ENCODE measurements around the gene TAF1C.

TAF1C gene

DNA sequence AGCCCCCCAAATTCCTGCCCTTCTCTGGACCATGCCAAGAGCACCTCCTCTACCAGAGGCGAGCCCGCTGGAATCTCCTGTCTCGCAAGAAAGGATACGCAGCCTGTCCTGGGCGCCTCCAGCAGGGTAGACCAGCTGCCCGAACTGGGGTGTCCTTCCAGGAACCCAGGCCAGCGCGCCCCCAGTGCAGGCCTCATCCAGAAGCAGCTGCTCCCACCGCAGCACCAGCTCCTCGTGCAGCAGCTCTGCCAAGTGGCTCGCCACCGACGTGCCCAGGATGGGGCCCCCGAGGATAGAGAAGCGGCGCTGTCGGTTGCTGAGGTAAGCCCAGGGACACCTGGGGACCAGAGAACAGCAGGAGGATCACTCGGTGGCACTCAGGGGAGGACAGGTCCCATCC, 4.8 kb downstream of the TAF1C start:
- no peak for DNase-seq

DNA sequence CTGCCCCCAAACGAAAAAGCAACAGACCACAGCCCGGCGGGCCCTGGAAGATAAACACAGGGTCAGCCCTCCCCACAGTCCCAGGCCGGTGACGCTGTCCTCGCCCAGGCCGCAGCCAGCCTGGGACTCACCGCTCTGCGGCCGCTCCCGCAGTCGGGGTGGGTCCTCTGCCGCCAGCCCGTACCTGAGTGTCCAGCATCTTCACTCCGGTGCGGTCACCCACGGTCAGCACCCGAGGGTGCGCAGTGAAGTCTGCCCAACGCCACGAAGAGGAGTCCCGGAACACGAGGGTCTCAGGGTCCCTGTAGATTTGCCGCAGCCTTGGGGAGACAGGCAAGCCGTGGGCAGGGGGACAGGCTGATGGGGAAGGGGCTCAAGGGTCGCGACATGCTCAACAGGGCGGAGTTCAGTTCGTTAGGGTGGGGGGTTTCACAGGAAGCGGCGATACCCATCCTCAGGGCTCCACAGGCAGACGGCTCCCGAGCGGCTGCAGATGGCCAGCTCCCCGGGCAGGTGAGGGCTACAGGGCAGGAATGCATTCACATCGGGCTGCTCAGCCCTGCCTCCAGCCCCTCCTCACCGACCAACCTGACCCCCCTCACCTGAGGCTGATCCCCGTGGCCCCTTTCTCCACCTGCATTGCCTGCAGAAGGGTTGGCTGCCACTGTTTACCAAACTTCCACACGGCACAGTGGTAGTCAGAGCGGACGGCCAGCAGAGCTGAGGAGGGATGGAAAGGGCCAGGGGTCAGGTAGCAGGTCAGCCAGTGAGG, 5.5 kb downstream of the TAF1C start:
- no peak for DNase-seq

DNA sequence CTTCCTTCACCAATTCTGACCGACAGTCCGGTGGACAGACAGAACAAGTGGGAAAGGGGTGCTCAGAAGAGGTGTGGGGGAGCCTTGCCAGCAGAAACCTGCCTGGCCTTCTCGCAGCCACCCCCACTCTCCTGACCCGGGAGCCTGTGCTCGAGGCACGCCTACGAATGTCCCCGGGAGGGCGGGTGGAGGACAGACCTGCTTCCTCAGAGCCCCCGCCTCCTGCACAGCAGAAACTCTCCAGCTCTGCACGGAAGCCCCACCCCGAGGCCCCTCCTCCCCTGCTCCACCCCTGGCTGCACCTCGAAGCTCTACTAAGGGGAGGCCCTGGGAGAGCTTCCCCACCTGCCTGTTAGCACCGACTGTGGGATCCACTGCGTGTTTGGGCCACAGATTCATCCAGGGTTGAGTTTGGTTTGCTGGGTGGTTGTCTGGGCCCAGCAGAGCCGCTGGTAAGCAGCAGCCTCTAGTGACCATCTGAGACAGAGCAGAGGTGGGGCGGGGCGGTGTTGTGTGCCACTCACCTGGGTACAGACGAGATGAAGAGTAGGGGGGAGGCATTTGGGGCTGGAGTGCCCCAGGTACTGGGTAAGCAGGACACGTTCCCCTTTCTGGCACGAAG, 6.2 kb downstream of the TAF1C start:
- no peak for DNase-seq

DNA sequence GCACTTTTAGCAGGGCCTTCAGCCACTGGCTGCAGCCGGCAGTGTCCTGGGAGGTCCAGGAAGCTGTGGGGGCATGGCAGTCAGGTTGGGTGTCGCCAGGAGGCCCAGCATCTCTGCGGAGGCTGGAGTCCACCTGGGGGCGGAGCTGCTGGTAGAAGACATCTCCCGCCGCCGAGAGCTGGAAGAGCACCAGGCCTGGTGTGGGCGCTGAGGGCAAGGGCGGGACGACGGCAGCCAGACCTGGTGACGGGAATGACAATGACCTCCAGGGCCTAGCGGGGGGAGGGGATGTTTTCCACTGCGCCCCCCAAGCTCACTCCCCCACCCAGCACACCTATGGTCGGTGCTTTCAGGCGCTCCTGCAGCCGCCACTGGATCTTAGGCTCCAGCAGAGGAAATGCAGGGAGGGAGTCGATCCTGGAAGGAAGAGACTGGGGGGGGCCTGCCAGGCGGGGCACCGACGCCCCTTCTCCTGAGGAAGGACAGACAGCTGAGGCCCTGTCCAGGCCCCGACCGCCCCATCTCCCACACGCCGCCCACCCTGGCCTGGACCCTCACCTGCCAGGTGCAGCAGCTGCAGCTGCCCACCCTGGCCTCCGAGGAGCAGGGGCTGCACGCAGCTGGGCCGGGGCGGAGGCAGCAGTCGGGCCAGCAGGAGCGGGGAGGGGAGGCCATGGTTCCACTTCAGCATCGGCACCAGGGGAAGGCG, 7.1 kb downstream of the TAF1C start:
- no peak for DNase-seq

DNA sequence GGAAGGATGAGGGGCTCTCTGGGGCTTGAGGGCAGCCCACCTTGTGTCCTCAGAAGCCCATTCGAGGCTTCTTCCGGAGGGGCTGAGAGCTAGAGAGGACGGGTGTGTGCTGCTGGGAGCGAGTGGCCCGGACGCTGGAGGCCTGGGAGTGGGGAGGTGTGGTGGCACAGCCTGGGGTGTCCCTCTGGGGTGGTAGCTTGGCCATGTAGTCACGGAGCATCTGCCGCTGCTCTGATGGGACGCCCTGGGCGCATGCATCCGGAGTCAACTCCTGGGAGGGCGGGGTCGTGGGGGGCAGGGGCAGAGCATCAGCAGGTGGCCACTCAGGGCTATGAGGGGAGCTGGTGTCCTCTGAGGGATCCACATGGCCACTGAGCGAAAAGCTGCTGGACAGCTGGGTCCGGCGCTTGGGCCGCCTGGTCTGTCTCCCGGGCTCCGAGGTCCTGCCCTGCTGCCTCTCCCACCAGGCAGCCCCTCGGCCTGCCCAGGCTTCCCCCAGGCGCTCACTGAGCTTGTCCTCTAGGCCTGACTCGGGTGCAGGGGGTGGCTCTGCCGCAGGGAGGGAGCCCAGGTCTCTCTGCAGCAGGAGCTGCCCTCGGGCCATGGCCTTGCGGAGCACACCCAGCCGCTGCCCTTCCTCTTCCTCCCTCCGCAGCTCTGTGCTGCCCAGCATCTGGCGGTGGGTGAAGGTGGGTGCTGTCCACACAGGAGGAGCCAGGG, 7.8 kb downstream of the TAF1C start:
- DNase-seq = no peak

DNA sequence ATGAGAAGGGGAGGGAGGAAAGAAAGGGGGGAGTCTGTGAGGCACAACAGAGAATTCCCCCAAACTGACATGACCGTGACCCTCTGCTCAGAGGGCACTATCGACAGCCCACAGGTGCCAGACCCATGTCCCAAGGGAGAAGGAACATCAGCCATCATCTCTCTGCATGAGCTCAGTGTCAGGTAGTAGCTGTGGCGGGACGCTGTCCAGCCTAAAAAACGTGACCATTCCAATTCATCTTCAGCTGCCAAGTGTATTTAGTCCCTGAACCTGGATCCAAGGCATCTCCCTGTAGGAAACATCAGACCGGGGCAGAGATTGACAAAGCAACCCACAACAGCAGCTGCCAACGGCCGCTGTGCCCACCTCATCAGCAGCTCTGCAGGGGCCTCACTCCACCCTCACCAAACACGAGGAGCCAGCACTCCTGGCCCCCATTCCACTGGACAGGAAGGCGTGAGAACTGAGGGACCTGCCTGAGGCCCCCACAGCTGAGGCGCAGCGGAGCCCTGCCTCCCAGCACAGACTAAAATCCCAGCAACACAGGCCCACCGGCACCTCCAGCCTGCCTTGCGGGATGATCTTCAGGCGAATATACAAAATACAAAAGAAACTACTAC, 8.6 kb downstream of the TAF1C start:
- DNase-seq = no peak

DNA sequence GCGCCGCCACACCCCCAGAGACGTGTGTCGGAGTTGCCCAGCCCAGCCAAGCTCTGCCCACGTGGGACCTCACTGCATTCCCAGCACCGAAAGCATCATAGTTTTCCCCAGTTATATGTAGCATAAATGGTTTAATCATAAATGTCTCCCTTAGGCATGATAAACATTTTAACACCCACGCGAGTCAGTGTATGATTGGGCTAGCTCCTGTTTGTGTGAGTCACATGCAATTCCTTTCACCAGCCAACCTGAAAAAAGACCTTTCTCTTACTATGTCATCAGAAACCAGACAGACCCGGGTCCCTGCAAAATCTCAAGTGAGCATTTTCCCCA, 9.2 kb downstream of the TAF1C start:
- DNase-seq = no peak

DNA sequence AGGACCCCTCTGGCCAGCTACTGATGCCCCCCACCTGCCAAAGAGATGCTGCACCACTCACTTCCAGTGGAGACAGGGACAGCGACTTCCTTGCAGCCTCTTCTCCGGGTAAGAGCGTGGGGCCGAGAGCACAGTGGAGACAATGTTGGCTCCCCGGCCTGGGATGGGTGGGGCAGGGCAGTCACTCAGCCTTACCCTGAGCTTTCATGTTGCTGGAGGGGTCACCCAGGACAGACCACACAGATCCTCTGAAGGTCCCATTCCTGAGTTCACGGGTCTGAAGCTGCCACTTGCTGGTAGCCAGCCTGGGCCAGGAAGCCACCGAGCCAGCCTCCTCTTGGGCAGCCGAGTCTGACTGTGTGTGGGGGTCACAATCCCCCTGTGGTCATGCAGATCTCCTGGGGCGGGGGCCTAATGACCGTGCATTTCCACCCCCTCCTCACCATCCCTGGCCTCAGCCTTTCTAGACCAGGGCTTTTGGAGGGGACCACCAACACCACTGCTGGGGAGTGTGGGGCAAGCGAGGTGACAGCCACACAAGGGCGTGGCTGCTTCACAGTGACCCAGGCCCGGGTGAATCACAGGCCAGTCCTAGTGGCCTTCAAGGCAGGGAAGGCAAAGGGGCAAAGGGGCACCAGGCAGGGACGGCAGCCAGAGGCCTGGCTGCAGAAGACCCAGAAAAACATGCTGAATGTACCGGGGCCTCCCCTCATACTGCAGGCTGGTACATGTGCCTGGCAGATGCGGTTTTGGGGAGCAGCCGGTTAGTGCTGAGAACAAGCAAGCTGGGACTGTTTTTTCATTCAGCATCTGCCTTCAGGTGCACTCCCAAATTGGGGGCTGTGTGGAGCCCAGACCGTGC, 10.4 kb downstream of the TAF1C start:
- no peak for DNase-seq

DNA sequence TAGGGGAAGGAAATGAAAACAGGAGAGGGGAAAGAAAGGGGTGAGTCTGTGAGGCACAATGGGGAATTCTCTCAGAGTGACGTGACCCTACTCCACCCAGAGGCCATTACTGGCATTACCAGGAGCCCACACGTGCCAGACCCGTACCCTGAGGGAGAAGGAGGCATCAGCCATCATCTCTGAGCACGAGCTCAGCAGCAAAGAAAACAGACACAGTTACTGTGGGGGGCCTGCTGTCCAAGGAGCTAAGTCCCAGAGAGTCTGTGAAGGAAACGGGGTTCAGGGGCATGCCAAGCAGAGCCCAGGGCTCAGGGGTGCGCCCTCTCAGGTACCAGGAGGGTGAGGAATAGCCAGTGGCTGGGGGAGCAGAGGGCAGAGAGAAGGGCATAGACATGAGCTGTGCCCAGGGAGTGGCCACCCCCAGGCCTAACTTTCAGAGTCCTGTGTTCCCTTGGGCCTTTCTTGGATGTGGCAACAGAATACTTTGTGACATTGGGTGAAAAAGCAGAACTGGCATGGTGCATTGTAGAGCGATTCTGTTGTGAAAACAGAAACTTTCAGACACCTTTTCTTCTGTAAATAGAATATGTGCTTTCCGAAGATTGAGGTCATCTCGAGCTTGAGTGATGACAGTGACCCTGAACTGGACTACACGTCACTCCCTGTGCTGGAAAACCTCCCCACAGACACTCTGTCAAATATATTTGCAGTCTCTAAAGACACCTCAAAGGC, 11.3 kb downstream of the TAF1C start:
- peak; percentile 14 to 64 for DNase-seq

DNA sequence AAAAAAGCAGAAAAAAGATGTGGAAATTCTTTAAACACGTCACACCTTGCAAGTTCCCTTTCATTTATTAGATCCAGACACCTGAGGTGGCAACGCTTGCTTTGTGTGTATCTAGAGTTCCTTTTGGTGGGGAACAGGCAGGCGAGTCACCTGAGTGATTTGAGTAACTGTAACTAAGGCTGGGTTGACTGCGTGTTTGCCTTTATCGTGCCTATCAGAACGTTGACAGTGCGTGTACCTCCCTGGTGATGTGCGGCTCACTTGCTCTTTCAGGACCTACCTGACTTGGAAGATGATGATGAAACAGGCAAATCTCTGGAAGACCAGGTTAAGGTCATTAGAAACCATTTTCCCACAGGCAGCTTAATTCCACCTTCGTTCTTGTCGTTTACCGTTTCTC, 12.5 kb downstream of the TAF1C start:
- DNase-seq = no peak

DNA sequence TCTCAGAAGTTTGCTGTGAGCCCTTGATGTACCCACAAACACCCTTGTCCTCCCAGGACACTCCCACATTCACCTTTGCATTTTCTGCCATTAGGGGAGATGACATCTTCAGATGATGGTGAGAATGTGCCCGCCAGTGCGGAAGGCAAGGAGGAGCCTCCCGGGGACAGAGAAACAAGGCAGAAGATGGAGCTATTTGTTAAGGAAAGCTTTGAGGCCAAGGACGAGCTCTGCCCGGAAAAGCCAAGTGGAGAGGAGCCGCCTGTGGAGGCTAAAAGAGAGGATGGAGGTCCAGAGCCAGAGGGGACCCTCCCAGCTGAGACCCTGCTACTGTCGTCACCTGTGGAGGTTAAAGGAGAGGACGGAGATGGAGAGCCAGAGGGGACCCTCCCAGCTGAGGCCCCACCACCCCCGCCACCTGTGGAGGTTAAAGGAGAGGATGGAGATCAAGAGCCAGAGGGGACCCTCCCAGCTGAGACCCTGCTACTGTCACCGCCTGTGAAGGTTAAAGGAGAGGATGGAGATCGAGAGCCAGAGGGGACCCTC, 17.0 kb downstream of the TAF1C start:
- no peak for DNase-seq

DNA sequence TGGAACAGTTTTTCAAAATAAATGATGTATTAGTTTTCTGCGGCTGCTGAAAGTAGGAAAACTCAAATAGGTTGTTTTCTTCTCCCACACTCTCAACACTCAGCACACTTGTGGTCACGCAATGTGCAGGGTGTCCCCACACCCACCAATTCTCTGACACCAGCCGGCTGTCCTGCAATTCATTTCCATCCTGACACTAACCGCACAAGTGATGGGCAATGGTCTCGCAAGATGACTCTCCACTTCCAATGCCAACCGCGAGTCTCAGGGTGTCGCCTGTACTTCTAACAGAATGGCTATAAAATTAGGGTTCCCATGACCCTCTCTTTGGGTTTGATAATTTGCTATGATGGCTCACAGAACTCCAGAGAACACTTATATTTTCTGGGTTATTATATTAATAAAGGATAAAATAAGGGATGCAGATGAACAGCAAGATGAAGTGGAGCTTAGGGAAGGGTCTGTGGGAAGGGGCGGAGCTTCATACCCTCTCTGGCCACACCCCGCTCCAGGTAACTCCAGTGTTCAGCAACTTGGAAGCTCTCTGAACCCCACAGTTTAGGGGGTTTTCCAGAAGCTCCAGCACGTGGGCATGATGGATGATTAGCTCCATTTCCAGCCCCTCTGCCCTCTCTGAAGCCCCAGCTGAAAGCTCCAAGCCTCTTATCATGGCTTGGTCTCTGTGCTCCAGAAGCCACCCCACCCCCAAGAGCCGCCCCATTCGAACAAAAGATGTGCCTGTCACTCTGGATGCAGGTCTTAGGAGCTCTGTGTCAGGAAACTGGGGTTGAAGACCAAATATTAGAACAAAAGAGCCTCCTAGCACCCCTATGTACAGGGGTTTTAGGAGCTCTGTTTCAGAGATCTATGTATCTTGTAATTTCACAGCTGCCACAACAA, 19.8 kb downstream of the TAF1C start:
- DNase-seq = no peak

DNA sequence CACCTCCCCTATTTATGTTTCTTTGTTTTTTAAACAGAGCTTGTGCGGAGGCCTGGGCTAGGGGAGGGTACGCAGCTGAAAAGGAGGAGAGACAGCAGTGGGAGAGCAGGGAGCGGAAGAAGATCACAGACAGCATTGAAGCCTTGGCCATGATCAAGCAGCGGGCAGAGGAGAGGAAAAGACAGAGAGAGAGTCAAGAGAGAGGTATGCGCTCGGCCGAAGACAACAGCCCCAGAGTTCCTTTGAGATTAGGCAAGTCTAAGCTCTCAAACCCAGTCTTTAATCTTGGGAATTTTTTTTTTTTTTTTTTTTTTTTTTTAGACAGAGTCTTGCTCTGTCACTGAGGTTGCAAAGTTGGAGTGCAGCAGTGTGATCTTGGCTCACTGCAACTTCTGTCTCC, 21.1 kb downstream of the TAF1C start:
- no peak for DNase-seq

DNA sequence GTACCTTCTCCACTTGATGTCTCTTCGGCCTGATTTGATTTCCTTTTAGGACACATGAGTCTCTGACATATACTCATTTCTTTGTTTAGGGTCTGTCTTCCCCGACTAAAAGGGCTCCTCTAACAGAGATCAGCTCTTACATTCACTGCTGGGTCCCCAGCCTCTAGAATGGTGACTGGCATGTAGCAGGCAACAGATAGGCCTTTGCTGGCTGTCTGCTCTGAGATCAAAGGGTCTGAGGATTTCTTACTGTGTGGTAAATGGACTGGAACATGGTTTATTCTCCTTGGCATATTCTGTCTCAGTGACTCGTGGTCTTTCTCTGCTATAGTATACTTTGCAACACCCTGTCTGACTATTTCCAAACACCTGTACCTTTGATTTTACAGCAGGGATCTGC, 25.1 kb downstream of the TAF1C start:
- no peak for DNase-seq

DNA sequence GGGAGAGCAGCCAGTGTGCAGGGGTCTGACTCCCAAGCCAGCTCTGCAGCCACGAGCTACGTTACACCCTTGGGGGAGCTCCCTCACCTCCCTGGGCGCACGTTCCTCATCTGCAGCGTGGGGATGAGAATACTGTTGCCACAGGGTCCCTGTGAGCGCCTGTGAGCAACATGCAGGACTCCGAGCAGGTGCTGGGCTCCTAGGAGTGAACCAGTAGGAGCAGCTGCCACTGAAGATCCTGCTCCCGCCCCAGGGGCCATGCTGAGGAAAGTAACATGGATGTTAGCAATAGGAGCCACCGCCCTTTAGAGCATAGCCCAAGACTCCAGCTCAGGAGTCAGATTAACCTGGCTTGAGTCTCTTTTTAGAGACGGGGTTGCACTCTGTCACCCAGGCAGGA, 25.8 kb downstream of the TAF1C start:
- DNase-seq = no peak

DNA sequence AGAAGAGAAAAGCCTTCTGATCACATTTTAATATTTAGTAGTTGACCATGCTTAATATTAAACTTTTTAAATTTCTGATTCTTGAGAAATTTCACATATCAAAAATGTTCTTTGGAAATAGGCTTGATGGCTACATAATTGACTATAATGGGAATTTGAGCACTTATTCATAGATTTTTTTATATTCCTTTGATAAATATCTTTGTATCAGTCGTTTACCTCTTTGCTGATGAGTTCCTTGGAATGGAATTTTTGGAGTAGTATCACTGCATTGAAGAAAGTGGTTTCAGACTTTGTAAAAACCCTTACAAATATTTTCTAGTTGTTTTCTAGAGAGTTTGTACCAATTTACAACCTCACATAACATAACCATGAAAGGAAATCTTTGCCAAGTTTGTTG, 27.1 kb downstream of the TAF1C start:
- DNase-seq = no peak

DNA sequence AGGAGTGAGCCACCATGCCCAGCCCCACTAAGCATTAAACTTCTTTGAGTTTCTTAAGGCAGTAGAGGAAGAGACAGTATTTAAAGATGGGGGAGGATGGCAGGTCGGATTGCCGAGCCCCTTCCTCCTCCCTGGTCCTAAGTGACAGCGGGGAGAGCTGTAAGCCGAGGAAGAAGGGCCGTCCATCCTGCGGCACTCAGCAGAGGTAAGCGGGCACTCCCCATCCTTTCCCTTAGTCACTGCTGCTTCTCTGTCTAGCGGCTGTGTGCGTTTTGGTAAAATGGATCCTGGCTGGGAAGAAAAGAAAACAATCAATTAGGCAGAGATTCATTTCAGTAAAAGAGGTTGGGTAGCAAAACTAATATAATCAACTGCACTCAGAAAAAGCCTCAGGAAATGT, 27.9 kb downstream of the TAF1C start:
- no peak for DNase-seq

DNA sequence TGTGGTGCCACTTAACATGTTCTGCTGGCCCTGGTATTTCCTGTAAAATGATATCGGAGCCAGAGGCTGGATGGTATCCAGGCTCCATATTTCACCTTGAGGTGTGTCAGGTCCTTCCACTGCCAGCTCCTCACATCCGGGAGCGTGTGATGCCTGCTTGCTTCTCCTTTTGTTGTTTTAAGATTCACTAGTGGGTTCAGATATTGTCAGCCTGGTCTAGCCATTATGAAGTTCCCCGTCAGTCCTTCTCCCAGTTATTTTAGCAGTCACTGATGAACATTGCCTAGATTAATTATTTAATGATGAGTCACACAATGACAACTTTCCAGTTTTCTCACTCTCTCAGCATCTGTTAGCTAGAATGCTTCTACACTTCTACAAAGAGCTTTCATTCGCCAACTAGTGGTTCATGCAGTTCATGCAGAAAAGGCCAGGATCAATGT, 30.5 kb downstream of the TAF1C start:
- DNase-seq = no peak

DNA sequence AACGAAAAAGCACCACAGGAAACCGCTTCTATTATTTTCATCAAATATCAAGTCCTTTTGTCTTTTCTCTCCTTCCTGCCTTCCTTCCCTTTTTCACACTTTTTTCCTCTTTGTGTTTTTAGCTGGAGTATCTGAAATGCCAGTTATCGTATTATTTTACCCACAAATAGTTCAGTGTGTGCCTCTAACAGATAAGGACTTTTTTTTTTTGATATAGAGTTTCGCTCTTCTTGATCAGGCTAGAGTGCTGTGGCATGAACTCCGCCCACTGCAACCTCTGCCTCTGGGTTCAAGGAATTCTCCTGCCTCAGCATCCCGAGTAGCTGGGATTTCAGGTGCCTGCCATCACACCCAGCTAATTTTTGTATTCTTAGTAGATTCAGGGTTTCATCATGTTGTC, 31.1 kb downstream of the TAF1C start:
- DNase-seq = no peak

DNA sequence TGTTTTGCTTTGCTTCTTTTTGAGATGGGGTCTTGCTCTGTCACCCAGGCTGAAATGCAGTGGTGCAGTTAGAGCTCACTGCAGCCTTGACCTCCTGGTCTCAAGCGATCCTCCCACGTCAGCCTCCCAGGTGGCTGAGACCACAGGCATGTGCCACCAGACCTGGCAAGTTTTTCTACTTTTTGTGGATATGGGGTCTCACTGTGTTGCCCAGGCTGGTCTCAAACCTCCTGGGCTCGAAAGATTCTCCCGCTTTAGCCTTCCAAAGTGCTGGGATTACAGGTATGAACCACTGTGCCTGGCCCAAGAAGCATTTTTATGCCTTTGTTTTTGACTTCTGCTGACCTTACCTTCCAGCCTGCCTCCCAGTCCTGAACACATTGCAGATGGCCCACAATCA, 31.6 kb downstream of the TAF1C start:
- DNase-seq = no peak
